Measurements from ENCODE around the gene ANKRD13A.

The ANKRD13A gene

GRCh38 chr12:110023059-110023980 lies 24.1 kb downstream of the ANKRD13A start:
- no peak overlapping the region for H3K4me3 ChIP-seq (ENCODE audit: low read length)
- H3K36me3 ChIP-seq (ENCODE audit: control insufficient read depth, insufficient read depth, low read length), result no peaks in the 10 kb centered on the region; the same call in 1 of the 2 replicates
- H3K27me3 ChIP-seq (ENCODE audit: control insufficient read depth, insufficient read depth, low read length), result no peaks in the 10 kb centered on the region
- no peak for DNase-seq (ENCODE audit: low read depth, low spot score)
- H3K27ac ChIP-seq (ENCODE audit: low read length), result no peak overlapping the region
- WGBS (ENCODE audit: insufficient coverage, insufficient read length), result no CpG with 5 or more reads among the region's 5 CpGs
- no peaks in the 10 kb centered on the region for H3K4me1 ChIP-seq (ENCODE audit: control insufficient read depth, insufficient read depth, low read length)
- no peaks in the 10 kb centered on the region for H3K9me3 ChIP-seq (ENCODE audit: control insufficient read depth, insufficient read depth, low read length)

GRCh38 chr12:110024051-110024450 lies 24.8 kb downstream of the ANKRD13A start:
- H3K9me3 ChIP-seq (ENCODE audit: control insufficient read depth, insufficient read depth, low read length), result no peaks in the 10 kb centered on the region
- no CpG with 5 or more reads among the region's 2 CpGs for WGBS (ENCODE audit: insufficient coverage, insufficient read length)
- no peaks in the 10 kb centered on the region for H3K4me1 ChIP-seq (ENCODE audit: control insufficient read depth, insufficient read depth, low read length)
- H3K4me3 ChIP-seq (ENCODE audit: low read length), result no peak overlapping the region
- H3K27me3 ChIP-seq (ENCODE audit: control insufficient read depth, insufficient read depth, low read length), result no peaks in the 10 kb centered on the region
- DNase-seq (ENCODE audit: low read depth, low spot score), result no peak
- H3K36me3 ChIP-seq (ENCODE audit: control insufficient read depth, insufficient read depth, low read length), result no peaks in the 10 kb centered on the region
- no peak overlapping the region for H3K27ac ChIP-seq (ENCODE audit: low read length)

- no peaks in the 10 kb centered on the region for H3K9me3 ChIP-seq (ENCODE audit: control insufficient read depth, insufficient read depth, low read length)
- no peaks in the 10 kb centered on the region for H3K36me3 ChIP-seq (ENCODE audit: control insufficient read depth, insufficient read depth, low read length)
- DNase-seq (ENCODE audit: low read depth, low spot score), result no peak
- H3K27me3 ChIP-seq (ENCODE audit: control insufficient read depth, insufficient read depth, low read length), result no peaks in the 10 kb centered on the region
- H3K4me3 ChIP-seq (ENCODE audit: low read length), result no peak overlapping the region
- H3K27ac ChIP-seq (ENCODE audit: low read length), result no peak overlapping the region
- H3K4me1 ChIP-seq (ENCODE audit: control insufficient read depth, insufficient read depth, low read length), result no peaks in the 10 kb centered on the region
- no CpG with 5 or more reads among the region's 6 CpGs for WGBS (ENCODE audit: insufficient coverage, insufficient read length)
These were observed 29.1 kb downstream of the ANKRD13A start for GRCh38 chr12:110028323-110028722.

GRCh38 chr12:110029290-110029815 lies 30.1 kb downstream of the ANKRD13A start:
- Histone ChIP-seq H3K9me3 (ENCODE audit: control insufficient read depth, insufficient read depth, low read length) (no peaks in the 10 kb centered on the region), H3K4me3 (ENCODE audit: low read length) (no peak overlapping the region), H3K4me1 (ENCODE audit: control insufficient read depth, insufficient read depth, low read length) (no peaks in the 10 kb centered on the region), H3K27me3 (ENCODE audit: control insufficient read depth, insufficient read depth, low read length) (no peaks in the 10 kb centered on the region), H3K27ac (ENCODE audit: low read length) (no peak overlapping the region), H3K36me3 (ENCODE audit: control insufficient read depth, insufficient read depth, low read length) (no peaks in the 10 kb centered on the region)
- WGBS (ENCODE audit: insufficient coverage, insufficient read length), result no CpG with 5 or more reads among the region's 2 CpGs
- no peak for DNase-seq (ENCODE audit: low read depth, low spot score)

- Histone ChIP-seq H3K27ac (ENCODE audit: low read length) (no peak overlapping the region), H3K36me3 (ENCODE audit: control insufficient read depth, insufficient read depth, low read length) (peaks cover 3% of the 10 kb centered on the region; the same call in 1 of the 2 replicates), H3K4me1 (ENCODE audit: control insufficient read depth, insufficient read depth, low read length) (no peaks in the 10 kb centered on the region), H3K27me3 (ENCODE audit: control insufficient read depth, insufficient read depth, low read length) (no peaks in the 10 kb centered on the region), H3K4me3 (ENCODE audit: low read length) (no peak overlapping the region), H3K9me3 (ENCODE audit: control insufficient read depth, insufficient read depth, low read length) (no peaks in the 10 kb centered on the region)
- no CpG with 5 or more reads among the region's 3 CpGs for WGBS (ENCODE audit: insufficient coverage, insufficient read length)
- no peak for DNase-seq (ENCODE audit: low read depth, low spot score)
These were observed 34.7 kb downstream of the ANKRD13A start for GRCh38 chr12:110033888-110034287.

GRCh38 chr12:110035534-110036104 lies 36.4 kb downstream of the ANKRD13A start:
- no peaks in the 10 kb centered on the region for H3K4me1 ChIP-seq (ENCODE audit: control insufficient read depth, insufficient read depth, low read length)
- H3K4me3 ChIP-seq (ENCODE audit: low read length), result no peak overlapping the region
- WGBS (ENCODE audit: insufficient coverage, insufficient read length), result no CpG with 5 or more reads among the region's 7 CpGs
- H3K9me3 ChIP-seq (ENCODE audit: control insufficient read depth, insufficient read depth, low read length), result no peaks in the 10 kb centered on the region
- H3K27ac ChIP-seq (ENCODE audit: low read length), result no peak overlapping the region
- DNase-seq (ENCODE audit: low read depth, low spot score), result no peak
- peaks cover 3% of the 10 kb centered on the region; the same call in 1 of the 2 replicates for H3K36me3 ChIP-seq (ENCODE audit: control insufficient read depth, insufficient read depth, low read length)
- no peaks in the 10 kb centered on the region for H3K27me3 ChIP-seq (ENCODE audit: control insufficient read depth, insufficient read depth, low read length)

GRCh38 chr12:110037315-110037714 lies 38.1 kb downstream of the ANKRD13A start:
- H3K27me3 ChIP-seq (ENCODE audit: control insufficient read depth, insufficient read depth, low read length), result no peaks in the 10 kb centered on the region
- no peak overlapping the region for H3K4me3 ChIP-seq (ENCODE audit: low read length)
- no CpG with 5 or more reads among the region's 5 CpGs for WGBS (ENCODE audit: insufficient coverage, insufficient read length)
- peaks cover 5% of the 10 kb centered on the region for H3K36me3 ChIP-seq (ENCODE audit: control insufficient read depth, insufficient read depth, low read length)
- H3K9me3 ChIP-seq (ENCODE audit: control insufficient read depth, insufficient read depth, low read length), result no peaks in the 10 kb centered on the region
- no peak overlapping the region for H3K27ac ChIP-seq (ENCODE audit: low read length)
- no peak for DNase-seq (ENCODE audit: low read depth, low spot score)
- no peaks in the 10 kb centered on the region for H3K4me1 ChIP-seq (ENCODE audit: control insufficient read depth, insufficient read depth, low read length)

GRCh38 chr12:110038741-110039084 lies 39.5 kb downstream of the ANKRD13A start:
- no peaks in the 10 kb centered on the region for H3K27me3 ChIP-seq (ENCODE audit: control insufficient read depth, insufficient read depth, low read length)
- H3K9me3 ChIP-seq (ENCODE audit: control insufficient read depth, insufficient read depth, low read length), result no peaks in the 10 kb centered on the region
- H3K36me3 ChIP-seq (ENCODE audit: control insufficient read depth, insufficient read depth, low read length), result peaks cover 6% of the 10 kb centered on the region
- H3K4me1 ChIP-seq (ENCODE audit: control insufficient read depth, insufficient read depth, low read length), result no peaks in the 10 kb centered on the region
- no CpG with 5 or more reads among the region's 5 CpGs for WGBS (ENCODE audit: insufficient coverage, insufficient read length)
- no peak for DNase-seq (ENCODE audit: low read depth, low spot score)
- no peak overlapping the region for H3K4me3 ChIP-seq (ENCODE audit: low read length)
- no peak overlapping the region for H3K27ac ChIP-seq (ENCODE audit: low read length)

- WGBS (ENCODE audit: insufficient coverage, insufficient read length), result no CpG with 5 or more reads among the region's 5 CpGs
- H3K4me3 ChIP-seq (ENCODE audit: low read length), result no peak overlapping the region
- no peaks in the 10 kb centered on the region for H3K27me3 ChIP-seq (ENCODE audit: control insufficient read depth, insufficient read depth, low read length)
- no peaks in the 10 kb centered on the region for H3K4me1 ChIP-seq (ENCODE audit: control insufficient read depth, insufficient read depth, low read length)
- H3K36me3 ChIP-seq (ENCODE audit: control insufficient read depth, insufficient read depth, low read length), result peaks cover 6% of the 10 kb centered on the region
- no peaks in the 10 kb centered on the region for H3K9me3 ChIP-seq (ENCODE audit: control insufficient read depth, insufficient read depth, low read length)
- no peak for DNase-seq (ENCODE audit: low read depth, low spot score)
- no peak overlapping the region for H3K27ac ChIP-seq (ENCODE audit: low read length)
These were observed 40.0 kb downstream of the ANKRD13A start for GRCh38 chr12:110039085-110039807.

- no peak overlapping the region for H3K27ac ChIP-seq (ENCODE audit: low read length)
These were observed 43.0 kb downstream of the ANKRD13A start for GRCh38 chr12:110042264-110042663.

More at GRCh38 chr12:110042264-110042663, 43.0 kb downstream of the ANKRD13A start:
- peaks cover 6% of the 10 kb centered on the region for H3K36me3 ChIP-seq (ENCODE audit: control insufficient read depth, insufficient read depth, low read length)
- H3K4me3 ChIP-seq (ENCODE audit: low read length), result no peak overlapping the region
- no peaks in the 10 kb centered on the region for H3K9me3 ChIP-seq (ENCODE audit: control insufficient read depth, insufficient read depth, low read length)
- DNase-seq (ENCODE audit: low read depth, low spot score), result no peak
- no peaks in the 10 kb centered on the region for H3K4me1 ChIP-seq (ENCODE audit: control insufficient read depth, insufficient read depth, low read length)
- WGBS (ENCODE audit: insufficient coverage, insufficient read length), result no CpG with 5 or more reads among the region's 3 CpGs
- H3K27me3 ChIP-seq (ENCODE audit: control insufficient read depth, insufficient read depth, low read length), result no peaks in the 10 kb centered on the region
